Esophagus (tissue), 2 donors: Measurements from ENCODE around the gene ASCC1. TPM values are rescaled to one million over a fixed set of nuclear protein-coding genes. Genes with fewer than 3 reads are reported as not detected.
"Not testable (repeated sequence)": the region's sequence is repeated elsewhere in the genome, so short reads cannot be mapped to it uniquely, and the experiment has no call there.

ENCODE experiments used
- H3K27ac ChIP-seq, 2 donors: one replicate each; pipeline ENCODE4 v1.5.1; 2013; ENCODE audit warnings: low read depth in 2 of 2, mild to moderate bottlenecking in 2 of 2, inconsistent platforms in 1 of 2, low read length in 1 of 2, moderate library complexity in 1 of 2
- H3K27me3 ChIP-seq, 2 donors: one replicate each; pipeline ENCODE4 v1.6.1; 2013; ENCODE audit warnings: low read length in 2 of 2, control low read depth in 1 of 2, mild to moderate bottlenecking in 1 of 2; ENCODE audit not compliant: insufficient read depth in 2 of 2, control insufficient read depth in 1 of 2
- H3K36me3 ChIP-seq, 2 donors: one replicate each; pipeline ENCODE4 v1.6.1; 2013; ENCODE audit warnings: low read length in 1 of 2; ENCODE audit not compliant: control insufficient read depth in 2 of 2, insufficient read depth in 2 of 2
- H3K4me1 ChIP-seq, 2 donors: one replicate each; pipeline ENCODE4 v1.6.1; 2013; ENCODE audit warnings: low read length in 1 of 2; ENCODE audit not compliant: control insufficient read depth in 2 of 2, insufficient read depth in 2 of 2
- H3K4me3 ChIP-seq, 2 donors: one replicate each; pipeline ENCODE4 v1.5.1; 2013; ENCODE audit warnings: low read length in 2 of 2, mild to moderate bottlenecking in 2 of 2, low read depth in 1 of 2, moderate library complexity in 1 of 2
- H3K9me3 ChIP-seq, 2 donors: one replicate each; pipeline ENCODE4 v1.6.1; 2013; ENCODE audit warnings: mild to moderate bottlenecking in 2 of 2, low read depth in 1 of 2, low read length in 1 of 2, moderate library complexity in 1 of 2; ENCODE audit not compliant: control insufficient read depth in 2 of 2, insufficient read depth in 1 of 2
- WGBS, 2 donors: extraction: QIAGEN DNeasy Blood & Tissue Kit; methylation state at CpG; one replicate each; pipeline ENCODE4 v1.1.7; 2013; 5-methylcytosine and 5-hydroxymethylcytosine counted together
- polyA plus RNA-seq, 2 donors: library from polyadenylated mRNA; stranded (reverse); fragments of 200-250 nt; gene quantifications; one replicate each; pipeline ENCODE4 v1.2.3, GENCODE V29; 2013
- donor health status: healthy with polysubstance abuse.
- donor health status: Bipolar disorder and iron deficiency.

The ASCC1 gene
- polyA plus RNA-seq, 2 donors, result 4.7 to 12.8 TPM

DNA sequence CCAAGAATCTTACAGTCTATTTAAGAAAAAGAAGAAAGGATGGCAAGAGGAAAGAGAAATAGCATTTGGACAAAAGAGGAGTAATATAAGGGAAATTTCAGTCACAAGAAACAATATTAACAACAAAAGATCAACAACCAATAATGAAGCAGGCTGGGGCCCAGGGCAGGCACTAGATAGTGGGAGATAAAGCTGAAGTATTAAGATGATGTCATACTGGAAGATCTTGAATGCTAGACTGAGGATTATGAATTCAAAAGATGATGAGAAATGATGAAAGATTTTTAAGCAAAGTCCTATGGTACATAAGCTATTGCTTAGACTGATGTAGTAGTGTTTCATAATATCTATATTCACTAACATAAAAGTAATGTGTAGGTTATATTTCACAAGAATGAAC, 75.9 kb downstream of the ASCC1 start:
- no peaks in the 10 kb centered on the region for H3K27me3 ChIP-seq
- no peaks in the 10 kb centered on the region for H3K4me1 ChIP-seq
- H3K27ac ChIP-seq, result no peak overlapping the region
- no peaks in the 10 kb centered on the region for H3K9me3 ChIP-seq
- H3K36me3 ChIP-seq, result peaks cover 0 to 3% of the 10 kb centered on the region in 2 donors
- H3K4me3 ChIP-seq, result no peak overlapping the region

DNA sequence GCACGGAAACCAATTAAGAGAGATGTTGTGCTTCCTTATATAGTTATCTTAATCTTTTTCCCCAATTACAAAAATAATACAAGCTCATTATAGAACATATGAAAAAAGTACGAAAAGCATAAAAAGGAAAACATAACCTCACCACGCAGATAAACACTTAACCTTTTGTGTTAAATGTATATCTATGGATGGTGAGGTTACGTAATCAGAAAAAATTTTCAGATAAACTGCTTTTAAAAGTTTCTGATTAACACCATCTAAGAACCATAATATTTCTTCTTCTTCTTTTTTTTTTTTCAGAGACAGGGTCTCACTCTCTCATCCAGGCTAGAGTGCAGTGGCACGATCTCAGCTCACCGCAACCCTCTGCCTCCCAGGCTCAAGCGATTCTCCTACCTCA, 78.5 kb downstream of the ASCC1 start:
- H3K9me3 ChIP-seq, result no peaks in the 10 kb centered on the region
- H3K36me3 ChIP-seq, result peaks cover 0 to 3% of the 10 kb centered on the region in 2 donors
- H3K4me1 ChIP-seq, result no peaks in the 10 kb centered on the region
- no peaks in the 10 kb centered on the region for H3K27me3 ChIP-seq
- H3K27ac ChIP-seq, result no peak overlapping the region
- no peak overlapping the region for H3K4me3 ChIP-seq
- 97 to 99% methylated on average over 7 of the region's 7 CpGs for WGBS, 2 donors

DNA sequence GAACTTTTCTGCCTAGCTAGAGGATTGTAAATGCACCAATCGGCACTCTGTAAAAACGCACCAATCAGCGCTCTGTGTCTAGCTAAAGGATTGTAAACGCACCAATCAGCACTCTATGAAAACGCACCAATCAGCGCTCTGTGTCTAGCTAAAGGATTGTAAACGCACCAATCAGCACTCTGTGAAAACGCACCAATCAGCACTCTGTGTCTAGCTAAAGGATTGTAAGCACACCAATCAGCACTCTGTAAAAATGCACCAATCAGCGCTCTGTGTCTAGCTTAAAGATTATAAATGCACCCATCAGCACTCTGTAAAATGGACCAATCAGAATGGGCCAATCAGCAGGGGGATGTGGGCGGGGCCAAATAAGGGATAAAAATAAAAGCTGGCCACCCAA, 79.9 kb downstream of the ASCC1 start:
- not testable (repeated sequence) for H3K9me3 ChIP-seq, H3K36me3 ChIP-seq, H3K4me3 ChIP-seq, H3K4me1 ChIP-seq, H3K27me3 ChIP-seq, H3K27ac ChIP-seq
- WGBS, 2 donors, result 97 to 98% methylated on average over 10 of the region's 10 CpGs

DNA sequence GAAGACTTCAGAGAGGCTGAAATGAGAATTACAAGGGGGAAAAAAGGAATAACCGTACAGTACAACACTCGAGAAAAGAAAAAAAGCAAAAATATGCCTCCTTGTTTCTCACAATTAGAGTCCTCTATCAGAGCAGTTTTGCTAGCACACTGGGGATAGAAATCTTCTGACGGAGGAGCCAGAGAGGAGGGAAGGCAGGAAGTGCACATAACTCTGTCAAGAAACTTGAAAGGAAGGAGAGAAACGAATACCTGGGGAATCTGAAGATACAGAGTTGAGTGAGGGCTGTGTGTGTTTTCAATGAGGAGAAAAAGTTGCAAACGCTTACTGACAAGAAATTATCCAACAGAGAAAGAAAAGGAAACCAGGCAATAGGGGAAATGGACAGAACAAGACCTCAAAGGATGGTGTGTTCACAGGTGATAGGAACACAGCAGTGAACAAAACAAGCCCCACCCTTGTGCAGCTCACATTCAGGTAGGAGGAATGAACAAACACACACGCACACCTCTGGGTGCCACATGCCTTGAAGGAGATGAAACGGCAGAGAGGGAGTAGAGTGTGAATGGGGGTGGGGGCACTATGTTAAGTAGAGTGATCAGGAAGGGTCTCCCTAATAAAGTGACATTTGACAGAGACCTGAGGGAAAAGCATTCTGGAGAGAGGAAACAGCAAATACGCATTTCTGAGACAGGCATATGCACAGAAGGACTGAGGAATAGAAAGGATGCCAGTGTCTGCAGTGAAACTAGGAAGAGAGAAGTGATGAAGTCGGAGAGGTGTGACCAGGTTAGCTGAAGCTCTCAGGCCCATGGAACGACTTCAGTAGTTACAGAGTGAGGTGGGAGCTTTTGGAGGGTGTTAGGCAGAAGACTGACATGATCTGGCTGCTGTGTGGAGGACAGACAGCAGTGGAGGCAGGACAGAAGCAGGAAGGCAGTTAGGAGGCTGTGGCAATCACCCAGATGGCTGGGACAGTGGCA, 81.0 kb downstream of the ASCC1 start:
- no peaks in the 10 kb centered on the region for H3K9me3 ChIP-seq
- WGBS, 2 donors, result 82% methylated on average over 10 of the region's 10 CpGs

DNA sequence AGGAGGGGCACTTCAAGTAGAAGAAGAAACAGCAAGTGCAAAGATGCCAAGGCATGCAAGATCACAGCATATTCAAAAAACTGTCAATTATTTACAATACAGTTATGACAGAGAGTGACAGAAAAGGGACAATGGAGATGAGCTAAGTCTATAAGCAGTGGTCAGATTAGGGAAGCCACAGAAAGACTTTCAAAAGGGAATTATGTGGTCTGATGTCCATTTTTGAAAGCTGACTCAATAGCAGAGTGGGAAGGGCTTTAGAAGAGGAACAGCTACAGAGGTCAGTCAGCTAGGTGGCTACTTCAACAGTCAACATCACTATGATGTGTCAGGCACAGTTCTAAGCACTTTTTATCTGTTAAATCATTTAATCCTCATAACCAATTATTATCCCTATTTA, 82.6 kb downstream of the ASCC1 start:
- H3K4me1 ChIP-seq, result no peaks in the 10 kb centered on the region
- H3K36me3 ChIP-seq, result peaks cover 0 to 3% of the 10 kb centered on the region in 2 donors
- H3K9me3 ChIP-seq, result no peaks in the 10 kb centered on the region
- H3K27me3 ChIP-seq, result no peaks in the 10 kb centered on the region
- H3K27ac ChIP-seq, result no peak overlapping the region
- H3K4me3 ChIP-seq, result no peak overlapping the region

More for the DNA sequence above, 81.0 kb downstream of the ASCC1 start:
- H3K27ac ChIP-seq, result no peak overlapping the region
- H3K36me3 ChIP-seq, result peaks cover 0 to 3% of the 10 kb centered on the region in 2 donors
- H3K4me3 ChIP-seq, result no peak overlapping the region
- H3K27me3 ChIP-seq, result no peaks in the 10 kb centered on the region
- no peaks in the 10 kb centered on the region for H3K4me1 ChIP-seq

DNA sequence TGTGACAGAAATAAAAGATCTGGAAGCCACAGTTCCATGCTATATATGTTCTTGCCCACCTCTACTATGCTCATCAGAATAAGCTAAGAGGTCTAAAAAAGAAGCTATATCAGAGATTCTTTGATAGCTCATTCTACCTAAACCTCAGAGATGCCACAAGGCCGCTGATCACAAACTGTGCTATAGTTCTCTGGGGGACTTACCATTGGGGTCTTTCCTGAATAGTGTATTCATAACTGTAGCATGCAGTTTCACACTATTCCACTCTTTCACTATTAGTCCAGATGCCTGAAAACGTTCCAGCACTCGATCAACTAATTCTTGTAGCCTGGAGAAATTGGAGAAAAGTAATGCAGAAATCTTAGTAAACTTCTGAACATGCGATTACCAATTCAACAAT, 83.2 kb downstream of the ASCC1 start:
- Histone ChIP-seq H3K9me3 (no peaks in the 10 kb centered on the region), H3K4me3 (no peak overlapping the region), H3K27me3 (no peaks in the 10 kb centered on the region), H3K36me3 (peaks cover 0 to 3% of the 10 kb centered on the region in 2 donors), H3K27ac (no peak overlapping the region), H3K4me1 (no peaks in the 10 kb centered on the region)
- WGBS, 2 donors, result 85 to 86% methylated on average over 4 of the region's 4 CpGs

DNA sequence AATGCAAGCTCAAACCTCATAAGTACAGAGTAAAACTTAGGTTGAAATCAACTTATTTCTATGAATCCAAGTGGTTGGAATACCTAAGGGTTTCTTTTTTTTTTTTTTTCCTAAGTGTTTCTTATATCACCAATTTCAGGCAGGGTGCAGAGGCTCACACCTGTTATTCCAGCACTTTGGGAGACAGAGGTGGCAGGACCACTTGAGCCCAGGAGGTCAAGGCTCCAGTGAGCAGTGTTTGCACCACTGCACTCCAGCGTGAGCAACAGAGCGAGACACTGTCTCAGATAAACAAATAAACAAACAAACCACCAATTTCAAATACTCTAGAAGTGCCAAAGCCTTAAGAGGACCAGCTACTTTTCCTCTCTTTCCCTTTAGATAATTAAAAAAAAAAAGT, 88.5 kb downstream of the ASCC1 start:
- Histone ChIP-seq H3K4me3 (no peak overlapping the region), H3K4me1 (no peaks in the 10 kb centered on the region), H3K27me3 (no peaks in the 10 kb centered on the region), H3K27ac (no peak overlapping the region), H3K9me3 (no peaks in the 10 kb centered on the region), H3K36me3 (no peaks in the 10 kb centered on the region)
- 92 to 95% methylated on average over 2 of the region's 2 CpGs for WGBS, 2 donors

DNA sequence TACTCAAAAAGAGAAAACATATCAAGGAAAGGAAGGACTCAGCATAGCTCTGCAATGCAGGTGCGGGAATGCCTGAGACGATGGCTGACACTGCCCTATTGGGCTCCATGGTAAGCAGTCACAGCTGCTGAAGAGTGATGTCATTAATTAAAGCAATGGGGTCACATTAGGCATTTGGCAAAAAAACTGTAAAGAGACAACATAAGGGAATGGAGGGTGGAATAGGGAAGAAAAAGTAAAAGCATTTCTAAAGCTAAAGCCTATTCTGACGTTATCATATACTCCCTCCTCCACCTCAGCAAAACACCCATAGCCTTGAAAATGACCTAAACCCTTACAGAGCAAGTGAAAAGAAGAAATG, 89.2 kb downstream of the ASCC1 start:
- Histone ChIP-seq H3K4me1 (no peaks in the 10 kb centered on the region), H3K27me3 (no peaks in the 10 kb centered on the region), H3K36me3 (no peaks in the 10 kb centered on the region), H3K27ac (no peak overlapping the region), H3K4me3 (no peak overlapping the region), H3K9me3 (no peaks in the 10 kb centered on the region)
- 91 to 95% methylated on average over 3 of the region's 3 CpGs for WGBS, 2 donors

DNA sequence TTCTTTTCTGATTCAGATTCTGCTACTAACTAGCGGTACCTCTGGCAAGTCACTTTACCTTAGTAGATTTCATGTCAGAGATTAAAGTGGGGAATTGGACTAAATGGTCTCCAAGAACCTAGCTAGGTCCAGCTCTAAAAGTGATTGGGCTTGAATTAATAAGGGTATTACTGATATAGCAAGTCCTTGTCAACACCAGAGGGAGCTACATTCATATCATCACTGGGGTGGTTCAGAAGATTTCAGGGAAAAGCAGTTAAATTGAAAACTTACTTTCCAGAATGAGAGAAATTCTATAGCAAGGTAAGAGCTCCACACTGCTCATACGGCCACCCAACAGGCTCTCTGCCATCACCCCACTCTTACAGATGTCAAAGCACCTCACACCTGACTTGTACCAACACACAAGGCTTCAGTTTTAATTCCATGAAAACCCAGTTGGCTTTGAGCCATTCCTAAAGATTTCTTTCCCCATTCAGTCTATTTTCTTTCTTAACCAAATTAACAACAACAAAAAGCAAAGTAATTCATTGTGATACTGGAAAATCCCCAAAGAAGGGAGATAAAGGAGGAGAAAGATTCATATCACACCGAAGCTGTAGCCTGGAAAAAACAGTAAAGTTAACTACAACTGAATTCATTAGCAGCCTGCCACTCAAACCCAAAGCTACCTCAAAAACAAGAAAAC, 89.7 kb downstream of the ASCC1 start:
- H3K4me1 ChIP-seq, result no peaks in the 10 kb centered on the region
- H3K4me3 ChIP-seq, result no peak overlapping the region
- no peaks in the 10 kb centered on the region for H3K27me3 ChIP-seq
- no peaks in the 10 kb centered on the region for H3K36me3 ChIP-seq
- H3K27ac ChIP-seq, result no peak overlapping the region
- 89 to 90% methylated on average over 3 of the region's 3 CpGs for WGBS, 2 donors
- no peaks in the 10 kb centered on the region for H3K9me3 ChIP-seq
